ENCODE measurements around the gene DLG3. TPM values are rescaled to one million over a fixed set of nuclear protein-coding genes. Genes with fewer than 3 reads are reported as not detected.

DLG3 gene
- total RNA-seq, 1 experiment from 2014 or later, result 71.2 TPM

- H3K18ac ChIP-seq (ENCODE audit: insufficient read length, low read depth, low read length), result no peak overlapping the region
- H3K36me3 Mint-ChIP-seq (ENCODE audit: insufficient read depth in 1 of 3, low read depth in 3 of 3), result peaks cover 6 to 7% (median 7%) of the 10 kb centered on the region in 3 experiments; a peak in 6 of 7 replicates
- peaks cover 31% of the 10 kb centered on the region for H3K9me3 ChIP-seq (ENCODE audit: control insufficient read depth, low read depth, low read length)
- H2AK5ac ChIP-seq (ENCODE audit: insufficient read length, low read length), result no peak overlapping the region
- H3K23ac ChIP-seq (ENCODE audit: insufficient read length, low read depth, low read length), result no peak overlapping the region
- H4K5ac ChIP-seq (ENCODE audit: insufficient read length, low read depth, low read length), result no peak overlapping the region
- H2BK5ac ChIP-seq (ENCODE audit: insufficient read length, low read length), result no peak overlapping the region
- H2BK120ac ChIP-seq (ENCODE audit: low read depth, low read length, poor library complexity, severe bottlenecking), result no peak overlapping the region
- H3K4me3 Mint-ChIP-seq, result no peak overlapping the region
- H2BK20ac ChIP-seq (ENCODE audit: low read depth, low read length, poor library complexity, severe bottlenecking), result no peak overlapping the region
- no peaks in the 10 kb centered on the region for H3K79me1 ChIP-seq (ENCODE audit: insufficient read depth, low read depth, low read length, poor library complexity, severe bottlenecking)
- TF ChIP-seq CTCF (conservative IDR thresholded peaks at IDR 0.05), result no peak
- no peak overlapping the region for H2BK15ac ChIP-seq (ENCODE audit: low read depth, low read length)
- no peaks in the 10 kb centered on the region for H3K4me1 ChIP-seq (ENCODE audit: insufficient read depth, low read length)
- DNase-seq, result no peak
- peaks cover 66 to 70% of the 10 kb centered on the region in 2 experiments for H3K9me3 Mint-ChIP-seq
- no peak overlapping the region for H3K56ac ChIP-seq (ENCODE audit: insufficient read length, low read depth, low read length)
- no peak overlapping the region for H3K4me2 ChIP-seq (ENCODE audit: insufficient read depth, insufficient read length, low read length)
- H3K4me1 Mint-ChIP-seq, result no peaks in the 10 kb centered on the region
- no peak overlapping the region for H4K91ac ChIP-seq (ENCODE audit: insufficient read length, low read depth, low read length)
- no peaks in the 10 kb centered on the region for H3K27me3 ChIP-seq (ENCODE audit: insufficient read depth, low read length)
- no peak overlapping the region for H2AFZ ChIP-seq (ENCODE audit: low read length)
- no peak overlapping the region for H3K4ac ChIP-seq (ENCODE audit: low read depth, low read length)
- no CpG with 5 or more reads among the region's 8 CpGs for WGBS (ENCODE audit: extremely low coverage, insufficient read length, low lambda C conversion rate)
- no peak overlapping the region for H3K27ac ChIP-seq (ENCODE audit: insufficient read length, low read depth, low read length)
- H3K27ac Mint-ChIP-seq, result no peak overlapping the region; a peak in 1 of 7 replicates
- no peaks in the 10 kb centered on the region; the same call in 1 of the 2 replicates for H3K27me3 Mint-ChIP-seq (ENCODE audit: low read depth)
- no peaks in the 10 kb centered on the region for H3K23me2 ChIP-seq (ENCODE audit: insufficient read length, low read depth, low read length, poor library complexity, severe bottlenecking)
- no peaks in the 10 kb centered on the region for H3K79me2 ChIP-seq (ENCODE audit: insufficient read depth, low read length)
- H3K9ac ChIP-seq (ENCODE audit: extremely low read depth, insufficient read length, low read length), result no peak overlapping the region
- no peak overlapping the region for H4K8ac ChIP-seq (replicated peaks; ENCODE audit: insufficient read length, low read depth, low read length)
- H4K20me1 ChIP-seq (ENCODE audit: control insufficient read depth, insufficient read depth, insufficient read length), result no peaks in the 10 kb centered on the region
- no peak overlapping the region for H2BK12ac ChIP-seq (ENCODE audit: insufficient read length, low read depth, low read length)
- H3K14ac ChIP-seq (ENCODE audit: insufficient read depth, low read length), result no peak overlapping the region
- H3T11ph ChIP-seq (ENCODE audit: low read length), result no peak overlapping the region
These were observed 81.1 kb downstream of the DLG3 start for GRCh38 chrX:70525733-70526132.

Measured in H9 (cell line).